Calu3 (cell line): ENCODE data around the gene ATG7. TPM values are rescaled to one million over a fixed set of nuclear protein-coding genes. Genes with fewer than 3 reads are reported as not detected.
"Not testable (repeated sequence)": the region's sequence is repeated elsewhere in the genome, so short reads cannot be mapped to it uniquely, and the experiment has no call there.

Experiments
- BruUV-seq: library from RNA; stranded (reverse); fragments of 400-500 nt; replicated peaks from 2 replicates; lab custom pipeline; 2021; lab: Mats Ljungman, UMichigan
- CTCF ChIA-PET: fragments of 300-600 bp; sonication (Branson Sonifier 250); formaldehyde crosslinking; loops from one replicate; lab custom pipeline; 2022; ENCODE audit warnings: antibody characterized with exemption; lab: Charles Lee
- DNase-seq: peaks from one replicate; pipeline ENCODE4 v3.0.0; 2022
- H3K27ac Mint-ChIP-seq: one replicate; pipeline ENCODE4 v1.8.0; 2022; ENCODE audit warnings: mixed read lengths; ENCODE audit not compliant: unreplicated experiment
- H3K27me3 Mint-ChIP-seq: one replicate; pipeline ENCODE4 v1.8.0; 2022; ENCODE audit warnings: mixed read lengths; ENCODE audit not compliant: unreplicated experiment
- H3K36me3 Mint-ChIP-seq: one replicate; pipeline ENCODE4 v1.8.0; 2022; ENCODE audit warnings: mild to moderate bottlenecking, moderate library complexity, mixed read lengths; ENCODE audit not compliant: insufficient read depth, unreplicated experiment
- H3K4me1 Mint-ChIP-seq: one replicate; pipeline ENCODE4 v1.8.0; 2022; ENCODE audit warnings: mild to moderate bottlenecking, low read depth, mixed read lengths; ENCODE audit not compliant: unreplicated experiment
- H3K4me3 Mint-ChIP-seq: one replicate; pipeline ENCODE4 v1.8.0; 2022; ENCODE audit warnings: mild to moderate bottlenecking, low read depth, moderate library complexity, mixed read lengths; ENCODE audit not compliant: unreplicated experiment
- H3K9me3 Mint-ChIP-seq: one replicate; pipeline ENCODE4 v1.8.0; 2022; ENCODE audit warnings: low read depth, mixed read lengths; ENCODE audit not compliant: unreplicated experiment
- intact Hi-C: fragments of 100-400 bp; cut with micrococcal nuclease; formaldehyde crosslinking; loops from one replicate; pipeline ENCODE4 v1.10.0; 2022; ENCODE audit not compliant: unreplicated experiment
- total RNA-seq: library from RNA; stranded (reverse); gene quantifications from 2 replicates; pipeline ENCODE4 v1.2.3, GENCODE V29; 2022
- TF ChIP-seq, protein P1 (sequence below): fragments of 200-600 bp; IDR thresholded peaks from one replicate; pipeline ENCODE4 v1.8.0; 2022; ENCODE audit warnings: antibody characterized with exemption; ENCODE audit not compliant: unreplicated experiment

The ATG7 gene
- total RNA-seq, 1 experiment from 2014 or later = 37.3 TPM

- no peak overlapping the region for H3K27ac Mint-ChIP-seq
- TF ChIP-seq, protein P1, sequence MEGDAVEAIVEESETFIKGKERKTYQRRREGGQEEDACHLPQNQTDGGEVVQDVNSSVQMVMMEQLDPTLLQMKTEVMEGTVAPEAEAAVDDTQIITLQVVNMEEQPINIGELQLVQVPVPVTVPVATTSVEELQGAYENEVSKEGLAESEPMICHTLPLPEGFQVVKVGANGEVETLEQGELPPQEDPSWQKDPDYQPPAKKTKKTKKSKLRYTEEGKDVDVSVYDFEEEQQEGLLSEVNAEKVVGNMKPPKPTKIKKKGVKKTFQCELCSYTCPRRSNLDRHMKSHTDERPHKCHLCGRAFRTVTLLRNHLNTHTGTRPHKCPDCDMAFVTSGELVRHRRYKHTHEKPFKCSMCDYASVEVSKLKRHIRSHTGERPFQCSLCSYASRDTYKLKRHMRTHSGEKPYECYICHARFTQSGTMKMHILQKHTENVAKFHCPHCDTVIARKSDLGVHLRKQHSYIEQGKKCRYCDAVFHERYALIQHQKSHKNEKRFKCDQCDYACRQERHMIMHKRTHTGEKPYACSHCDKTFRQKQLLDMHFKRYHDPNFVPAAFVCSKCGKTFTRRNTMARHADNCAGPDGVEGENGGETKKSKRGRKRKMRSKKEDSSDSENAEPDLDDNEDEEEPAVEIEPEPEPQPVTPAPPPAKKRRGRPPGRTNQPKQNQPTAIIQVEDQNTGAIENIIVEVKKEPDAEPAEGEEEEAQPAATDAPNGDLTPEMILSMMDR = no peak
- no peak for DNase-seq
- CTCF ChIA-PET = no interaction called here
- intact Hi-C loops = no loop called here
- H3K36me3 Mint-ChIP-seq = no peaks in the 10 kb centered on the region
- H3K9me3 Mint-ChIP-seq = peaks cover 6% of the 10 kb centered on the region
- no peaks in the 10 kb centered on the region for H3K4me1 Mint-ChIP-seq
- no peaks in the 10 kb centered on the region for H3K27me3 Mint-ChIP-seq
- H3K4me3 Mint-ChIP-seq = no peak overlapping the region
- BruUV-seq = no TSS peak
These were observed 133.1 kb downstream of the ATG7 start for GRCh38 chr3:11405323-11405722.

- TF ChIP-seq, protein P1 = no peak
- CTCF ChIA-PET = no interaction called here
- no TSS peak for BruUV-seq
These were observed 135.4 kb downstream of the ATG7 start for GRCh38 chr3:11407644-11408043.

GRCh38 chr3:11408324-11408859, 136.2 kb downstream of the ATG7 start:
- CTCF ChIA-PET, H3K36me3 Mint-ChIP-seq: not testable (repeated sequence)

More at GRCh38 chr3:11407644-11408043, 135.4 kb downstream of the ATG7 start:
- no peak overlapping the region for H3K27ac Mint-ChIP-seq
- no peak for DNase-seq
- no peaks in the 10 kb centered on the region for H3K4me1 Mint-ChIP-seq
- no peaks in the 10 kb centered on the region for H3K36me3 Mint-ChIP-seq
- H3K27me3 Mint-ChIP-seq = no peaks in the 10 kb centered on the region
- H3K9me3 Mint-ChIP-seq = peaks cover 6% of the 10 kb centered on the region
- H3K4me3 Mint-ChIP-seq = no peak overlapping the region
- intact Hi-C loops = no loop called here

GRCh38 chr3:11410564-11410963, 138.4 kb downstream of the ATG7 start:
- Mint-ChIP-seq H3K36me3 (no peaks in the 10 kb centered on the region), H3K9me3 (peaks cover 10% of the 10 kb centered on the region), H3K4me1 (no peaks in the 10 kb centered on the region), H3K27ac (no peak overlapping the region), H3K4me3 (no peak overlapping the region), H3K27me3 (no peaks in the 10 kb centered on the region)
- intact Hi-C loops = no loop called here
- no peak for DNase-seq
- no TSS peak for BruUV-seq
- TF ChIP-seq, protein P1 = no peak
- CTCF ChIA-PET = no interaction called here

More at GRCh38 chr3:11408324-11408859, 136.2 kb downstream of the ATG7 start:
- H3K4me3 Mint-ChIP-seq, H3K4me1 Mint-ChIP-seq, H3K27me3 Mint-ChIP-seq, intact Hi-C loops, BruUV-seq, DNase-seq, H3K27ac Mint-ChIP-seq, H3K9me3 Mint-ChIP-seq: not testable (repeated sequence)

DNA sequence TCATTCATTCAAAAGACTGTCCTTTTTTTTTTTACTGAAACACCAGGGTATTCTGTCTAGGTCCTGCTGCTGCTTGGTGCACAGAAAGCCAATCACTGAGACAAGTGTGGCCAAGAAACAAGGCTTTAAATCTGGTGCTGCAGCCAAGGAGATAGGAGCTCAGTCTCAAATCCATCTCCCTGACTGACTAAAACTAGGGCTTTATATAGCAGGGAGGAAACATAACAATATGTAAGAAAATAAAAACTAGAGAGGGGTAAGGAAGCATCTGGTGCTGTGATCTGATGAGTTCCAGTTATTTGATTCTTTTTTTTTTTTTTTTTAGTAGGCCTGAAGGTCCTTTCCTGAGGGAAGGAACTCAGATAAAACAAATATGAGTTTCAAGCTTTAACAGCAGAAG, 139.8 kb downstream of the ATG7 start:
- Mint-ChIP-seq H3K9me3 (peaks cover 6% of the 10 kb centered on the region), H3K36me3 (no peaks in the 10 kb centered on the region), H3K27me3 (no peaks in the 10 kb centered on the region), H3K4me1 (no peaks in the 10 kb centered on the region), H3K27ac (no peak overlapping the region), H3K4me3 (no peak overlapping the region)
- intact Hi-C loops = no loop called here
- DNase-seq = no peak
- CTCF ChIA-PET = interaction anchor here (0.7 kb wide), 1 partner anchor 13 kb away, joined by 5 read pairs; no protein-coding TSS in a partner anchor
- TF ChIP-seq, protein P1 = no peak
- BruUV-seq = no TSS peak
